K562 (cell line): Measurements from ENCODE around the gene ALG11. TPM values are rescaled to one million over a fixed set of nuclear protein-coding genes. Genes with fewer than 3 reads are reported as not detected.

Experiments used
- ATAC-seq: fragments of 200-7000 bp; cut with Tn5 transposase; 3 replicates; pipeline ENCODE4 v1.9.1; 2020; ENCODE audit warnings: moderate library complexity
- BruUV-seq: library from RNA; stranded (reverse); fragments of 400-500 nt; replicated peaks from 2 replicates; lab custom pipeline; 2021; lab: Mats Ljungman, UMichigan
- CTCF ChIA-PET: fragments of 300-600 bp; formaldehyde crosslinking; extraction: SDS; loops from one replicate; lab custom pipeline; 2021; ENCODE audit warnings: low intra/inter-chr PET ratio; lab: Yijun Ruan, JAX
- POLR2A ChIA-PET: fragments of 300-600, 350-650 bp; sonication (Branson Sonifier 250); formaldehyde crosslinking; extraction: SDS; loops from one replicate; lab custom pipeline; 2021; ENCODE audit warnings: antibody characterized with exemption, inconsistent platforms; lab: Yijun Ruan, JAX
- DNase-seq, 4 experiments: peaks; one replicate each; pipeline versions ENCODE4 v3.0.0 to v3.0.0-alpha.2; 2011 to 2018; ENCODE audit warnings: low spot score in 3 of 4, mixed read lengths in 3 of 4; ENCODE audit errors: extremely low read depth in 1 of 4
- FAIRE-seq: peaks from 2 replicates; lab custom pipeline; 2011; peaks lifted over from hg19 to GRCh38; lab: Jason Lieb, UNC
- H2AFZ ChIP-seq: 2 replicates; pipeline ENCODE4 v1.6.0; 2011; ENCODE audit warnings: low read depth, low read length, control low read depth, inconsistent platforms
- H3K27ac ChIP-seq: fragments of 200-600 bp; 3 replicates; pipeline ENCODE4 v1.8.0; 2011; ENCODE audit warnings: low read depth, mild to moderate bottlenecking, control low read depth, inconsistent platforms, low read length, moderate library complexity, mixed read lengths; ENCODE audit errors: extremely low read depth
- H3K27me3 ChIP-seq, 2 experiments: fragments of 300-600 bp in 1 of 2; 2 replicates in 1 of 2; 3 replicates in 1 of 2; pipeline versions ENCODE4 v1.6.0 to v1.8.0; 2011; ENCODE audit warnings: inconsistent platforms in 2 of 2, low read length in 2 of 2, mild to moderate bottlenecking in 1 of 2, mixed read lengths in 1 of 2, moderate library complexity in 1 of 2; ENCODE audit not compliant: control insufficient read depth in 2 of 2, insufficient read depth in 2 of 2
- H3K36me3 ChIP-seq: fragments of 300-600 bp; 3 replicates; pipeline ENCODE4 v1.8.0; 2011; ENCODE audit warnings: mild to moderate bottlenecking, low read length, inconsistent platforms; ENCODE audit not compliant: control insufficient read depth, insufficient read depth
- H3K4me1 ChIP-seq, 2 experiments: fragments of 200-600 bp in 1 of 2; replicated peaks in 1 of 2; 2 replicates in 1 of 2; 3 replicates in 1 of 2; pipeline versions ENCODE4 v1.5.1 to v1.8.0; 2011; ENCODE audit warnings: inconsistent platforms in 2 of 2, low read length in 2 of 2, mild to moderate bottlenecking in 1 of 2, mixed read lengths in 1 of 2, moderate library complexity in 1 of 2; ENCODE audit not compliant: control insufficient read depth in 2 of 2, insufficient read depth in 2 of 2
- H3K4me2 ChIP-seq: 2 replicates; pipeline ENCODE4 v1.6.1; 2011; ENCODE audit warnings: low read length, control low read depth, inconsistent platforms, mixed read lengths; ENCODE audit not compliant: insufficient read depth
- H3K4me3 ChIP-seq: fragments of 200-600 bp; sonication (generic), shearing (Covaris generic); 2 replicates; pipeline ENCODE4 v1.5.1; 2016; ENCODE audit warnings: control low read depth, inconsistent platforms
- H3K79me2 ChIP-seq: fragments of 200-600 bp; 3 replicates; pipeline ENCODE4 v1.8.0; 2011; ENCODE audit warnings: low read length, inconsistent platforms; ENCODE audit not compliant: control insufficient read depth, insufficient read depth
- H3K9ac ChIP-seq, 2 experiments: 2 replicates each; pipeline versions ENCODE4 v1.6.0 to v1.6.1; 2011; ENCODE audit warnings: low read depth in 2 of 2, low read length in 2 of 2, control low read depth in 1 of 2, inconsistent platforms in 1 of 2, mild to moderate bottlenecking in 1 of 2, mixed read lengths in 1 of 2; ENCODE audit not compliant: insufficient read depth in 1 of 2
- H3K9me1 ChIP-seq: one replicate; pipeline ENCODE4 v1.6.0; 2011; ENCODE audit warnings: inconsistent platforms, mild to moderate bottlenecking, low read length, moderate library complexity; ENCODE audit not compliant: control insufficient read depth, insufficient read depth
- H3K9me3 ChIP-seq: replicated peaks from 2 replicates; pipeline ENCODE4 v1.5.1; 2011; ENCODE audit warnings: low read depth, low read length, inconsistent platforms; ENCODE audit not compliant: control insufficient read depth, insufficient read depth
- H4K20me1 ChIP-seq: replicated peaks from 2 replicates; pipeline ENCODE4 v1.6.1; 2011; ENCODE audit warnings: low read length, inconsistent platforms, mixed read lengths; ENCODE audit not compliant: control insufficient read depth, insufficient read depth
- DIDO1 ChIP-seq: fragments of 450-650 bp; IDR thresholded peaks from 2 replicates; pipeline ENCODE4 v1.6.1; 2016; ENCODE audit warnings: low read depth, missing biosample characterization, missing genetic modification characterization
- E2F3 ChIP-seq: fragments of 250-450 bp; sonication (Bioruptor Pico); IDR thresholded peaks from 2 replicates; pipeline ENCODE4 v1.4.0; 2020; ENCODE audit warnings: mild to moderate bottlenecking
- FOXJ2 ChIP-seq: fragments of 200-800 bp; sonication (Bioruptor generic); IDR thresholded peaks from 2 replicates; pipeline ENCODE4 v1.6.1; 2016; ENCODE audit warnings: missing genetic modification characterization, missing compliant biosample characterization
- FOXM1 ChIP-seq, 2 experiments: fragments of 450-650 bp in 1 of 2; sonication (generic) in 1 of 2; formaldehyde crosslinking in 1 of 2; IDR thresholded peaks; 2 replicates each; pipeline versions ENCODE4 v1.6.1 to v1.9.0; 2017 to 2022; ENCODE audit warnings: low read depth in 2 of 2, mild to moderate bottlenecking in 2 of 2, missing genetic modification reagents in 1 of 2, moderate library complexity in 1 of 2
- GABPA ChIP-seq: fragments of 200-800 bp; sonication (Bioruptor generic); conservative IDR thresholded peaks from 2 replicates; pipeline ENCODE4 v1.6.1; 2016; ENCODE audit warnings: low read depth, missing genetic modification characterization, missing compliant biosample characterization
- GTF2F1 ChIP-seq: IDR thresholded peaks from 2 replicates; pipeline ENCODE4 v1.6.1; 2011; ENCODE audit warnings: low read depth, low read length, improper control_type of control experiment
- HDAC8 ChIP-seq: fragments of 450-650 bp; IDR thresholded peaks from 2 replicates; pipeline ENCODE4 v1.6.1; 2016; ENCODE audit warnings: mild to moderate bottlenecking, missing genetic modification characterization, moderate library complexity, missing compliant biosample characterization
- HNRNPLL ChIP-seq: fragments of 200-400 bp; formaldehyde crosslinking; IDR thresholded peaks from 2 replicates; pipeline ENCODE4 v1.6.1; 2017; ENCODE audit warnings: low read length, low read depth, mild to moderate bottlenecking; ENCODE audit not compliant: poor library complexity, severe bottlenecking
- HOXB6 ChIP-seq: fragments of 250-450 bp; sonication (Bioruptor Pico); IDR thresholded peaks from 2 replicates; pipeline ENCODE4 v1.5.1; 2022; ENCODE audit warnings: mild to moderate bottlenecking, borderline replicate concordance
- KLF1 ChIP-seq: fragments of 450-650 bp; IDR thresholded peaks from 2 replicates; pipeline ENCODE4 v1.6.1; 2016; ENCODE audit warnings: missing genetic modification characterization, missing compliant biosample characterization
- POLR3G ChIP-seq: IDR thresholded peaks from 2 replicates; pipeline ENCODE4 v1.6.1; 2011; ENCODE audit not compliant: insufficient read length, insufficient replicate concordance; ENCODE audit errors: extremely low read depth
- RBBP5 ChIP-seq: fragments of 200-600 bp; sonication (generic); IDR thresholded peaks from 2 replicates; pipeline ENCODE4 v1.6.1; 2012; ENCODE audit warnings: borderline replicate concordance, mild to moderate bottlenecking, low read length, control low read depth, inconsistent platforms; ENCODE audit not compliant: insufficient read depth, poor library complexity, severe bottlenecking
- RREB1 ChIP-seq: fragments of 250-450 bp; sonication (Bioruptor Pico); IDR thresholded peaks from 2 replicates; pipeline ENCODE4 v1.4.0; 2020
- SOX6 ChIP-seq: fragments of 450-650 bp; IDR thresholded peaks from 2 replicates; pipeline ENCODE4 v1.6.1; 2014; ENCODE audit warnings: mild to moderate bottlenecking
- TAL1 ChIP-seq: fragments of 450-650 bp; IDR thresholded peaks from 2 replicates; pipeline ENCODE4 v1.6.1; 2016; ENCODE audit warnings: mild to moderate bottlenecking
- TRIM28 ChIP-seq: fragments of 450-650 bp; IDR thresholded peaks from 2 replicates; pipeline ENCODE4 v1.6.1; 2017
- U2AF1 ChIP-seq: fragments of 200-400 bp; formaldehyde crosslinking; optimal IDR thresholded peaks from 2 replicates; pipeline ENCODE3; 2017; ENCODE audit warnings: mild to moderate bottlenecking, low read depth, low read length, moderate library complexity
- ZFP36 ChIP-seq: fragments of 150-350 bp; IDR thresholded peaks from 2 replicates; pipeline ENCODE4 v1.6.1; 2018; ENCODE audit warnings: low read length, low read depth; ENCODE audit not compliant: partially characterized antibody
- ZNF146 ChIP-seq: IDR thresholded peaks from one replicate; pipeline ENCODE4 v1.6.1; 2018; ENCODE audit warnings: missing compliant biosample characterization; ENCODE audit not compliant: unreplicated experiment
- ZNF444 ChIP-seq: fragments of 250-450 bp; sonication (Bioruptor Pico); IDR thresholded peaks from 2 replicates; pipeline ENCODE4 v1.4.0; 2020; ENCODE audit warnings: mild to moderate bottlenecking, moderate library complexity
- in situ Hi-C: fragments of 300-500 bp; cut with MboI; formaldehyde crosslinking; loops from 4 replicates; pipeline ENCODE4 v1.15.0; 2018; ENCODE audit warnings: inconsistent platforms, mixed read lengths
- intact Hi-C: fragments of 100-400 bp; cut with micrococcal nuclease; formaldehyde crosslinking; loops from 2 replicates; pipeline ENCODE4 v1.14.2; 2022
- polyA plus RNA-seq, 8 experiments: library from polyadenylated mRNA; depleted of rRNA in 4 of 8; stranded (reverse) in 5 of 8; unstranded in 3 of 8; fragments of >200 nt; fragmentation: Nextera tagmentation in 2 of 8; fragmentation: Illumina TruSeq in 1 of 8; extraction: Ambion mirVana in 2 of 8; extraction: Trizol in 1 of 8; gene quantifications; 2 replicates each; pipeline versions ENCODE4 v1.2.1 to v1.2.3, GENCODE V29; 2011 to 2014; ENCODE audit warnings: inconsistent platforms in 1 of 8, missing spikeins in 1 of 8
- total RNA-seq, 7 experiments: library from RNA; depleted of rRNA in 6 of 7; stranded (reverse); fragments of >200 nt in 6 of 7; fragmentation: Illumina TruSeq in 2 of 7; extraction: Trizol in 2 of 7; gene quantifications; 2 replicates each; pipeline versions ENCODE4 v1.2.1 to v1.2.3, GENCODE V29; 2011 to 2021; ENCODE audit warnings: low replicate concordance in 1 of 7

The ALG11 gene
- total and polyA plus RNA-seq, 9 of the 15 experiments (the other 6 are each of a cell fraction or from before 2014, with no cell fraction given) = 7.3 to 19.2 (median 16.3) TPM

GRCh38 chr13:52067237-52067636, 55.0 kb downstream of the ALG11 start:
- Histone ChIP-seq H3K27ac (no peak overlapping the region; the same call in 2 of the 3 replicates), H3K4me1 (peaks cover 0 to 13% of the 10 kb centered on the region in 2 experiments; a peak in 2 of 5 replicates), H3K79me2 (no peaks in the 10 kb centered on the region), H2AFZ (no peak overlapping the region), H3K36me3 (no peaks in the 10 kb centered on the region), H3K4me2 (no peak overlapping the region), H3K9ac (no peak overlapping the region), H4K20me1 (no peaks in the 10 kb centered on the region), H3K4me3 (no peak overlapping the region), H3K27me3 (no peaks in the 10 kb centered on the region), H3K9me3 (peaks cover 14% of the 10 kb centered on the region), H3K9me1 (no peaks in the 10 kb centered on the region)
- ATAC-seq (no peak), DNase-seq (peak in 2 of 4 experiments; percentile 7 to 45), FAIRE-seq (no peak)
- intact Hi-C loops = no loop called here
- POLR2A ChIA-PET = no interaction called here
- no TSS peak for BruUV-seq
- CTCF ChIA-PET = interaction anchor here (0.7 kb wide), 1 partner anchor 353 kb away, joined by 5 read pairs; no protein-coding TSS in a partner anchor
- in situ Hi-C loops = no loop called here
- TF ChIP-seq HOXB6 (CRISPR knock-in tag) = no peak
- no peak for TF ChIP-seq ZNF444 (CRISPR knock-in tag)
- no peak for TF ChIP-seq HDAC8
- 0 out of 2 replicates have a peak, but pooled peaks have one; percentile 18 for TF ChIP-seq FOXM1 (IDR thresholded peaks at IDR 0.05; ENCODE audit: low read depth)
- TF ChIP-seq FOXM1 (CRISPR knock-in tag; IDR thresholded peaks at IDR 0.05; ENCODE audit: low read depth) = no peak
- TF ChIP-seq RBBP5 = no peak
- no peak for TF ChIP-seq DIDO1
- TF ChIP-seq FOXJ2 (tag) = no peak
- no peak for TF ChIP-seq ZNF146 (CRISPR knock-in tag)
- no peak for TF ChIP-seq POLR3G
- TF ChIP-seq U2AF1 = no peak
- TF ChIP-seq TRIM28 = peak; percentile 96
- peak; percentile 90 for TF ChIP-seq SOX6
- no peak for TF ChIP-seq E2F3 (CRISPR knock-in tag)
- TF ChIP-seq RREB1 (CRISPR knock-in tag) = no peak
- TF ChIP-seq KLF1 = no peak
- TF ChIP-seq GABPA = no peak
- no peak for TF ChIP-seq GTF2F1
- TF ChIP-seq HNRNPLL = no peak
- TF ChIP-seq ZFP36 = peak; percentile 99
- peak; percentile 66 for TF ChIP-seq TAL1
